K562 (cell line): ENCODE data around the gene ZBTB42. TPM values are rescaled to one million over a fixed set of nuclear protein-coding genes. Genes with fewer than 3 reads are reported as not detected.

Experiments used
- BACH1 ChIP-seq: fragments of 200-800 bp; sonication (Bioruptor generic); IDR thresholded peaks from 2 replicates; pipeline ENCODE4 v1.6.1; 2016; ENCODE audit warnings: missing genetic modification characterization, missing compliant biosample characterization
- BHLHE40 ChIP-seq: IDR thresholded peaks from 2 replicates; pipeline ENCODE4 v1.6.1; 2011; ENCODE audit warnings: low read length, improper control_type of control experiment
- CHD2 ChIP-seq: IDR thresholded peaks from 2 replicates; pipeline ENCODE4 v1.6.1; 2011; ENCODE audit warnings: low read depth, low read length
- MITF ChIP-seq: IDR thresholded peaks from 2 replicates; pipeline ENCODE4 v1.6.1; 2014; ENCODE audit warnings: antibody characterized with exemption
- NCOA4 ChIP-seq: fragments of 450-650 bp; IDR thresholded peaks from 2 replicates; pipeline ENCODE4 v1.6.1; 2018; ENCODE audit warnings: mild to moderate bottlenecking; ENCODE audit not compliant: partially characterized antibody
- NFATC3 ChIP-seq: fragments of 450-650 bp; IDR thresholded peaks from 2 replicates; pipeline ENCODE4 v1.6.1; 2017; ENCODE audit warnings: mild to moderate bottlenecking
- NFRKB ChIP-seq: fragments of 450-650 bp; IDR thresholded peaks from 2 replicates; pipeline ENCODE4 v1.6.1; 2016; ENCODE audit warnings: low read depth
- POLR2B ChIP-seq: fragments of 450-650 bp; IDR thresholded peaks from 2 replicates; pipeline ENCODE4 v1.6.1; 2018; ENCODE audit warnings: low read depth; ENCODE audit not compliant: partially characterized antibody
- PREB ChIP-seq: sonication (generic); formaldehyde crosslinking; IDR thresholded peaks from 2 replicates; pipeline ENCODE4 v1.8.1; 2023; ENCODE audit warnings: mild to moderate bottlenecking, missing genetic modification reagents
- RBFOX2 ChIP-seq: fragments of 200-400 bp; formaldehyde crosslinking; IDR thresholded peaks from 2 replicates; pipeline ENCODE4 v1.6.1; 2017; ENCODE audit warnings: low read depth, mild to moderate bottlenecking, low read length, moderate library complexity
- RREB1 ChIP-seq: fragments of 250-450 bp; sonication (Bioruptor Pico); IDR thresholded peaks from 2 replicates; pipeline ENCODE4 v1.4.0; 2020
- SNIP1 ChIP-seq: fragments of 450-650 bp; IDR thresholded peaks from 2 replicates; pipeline ENCODE4 v1.7.1; 2017; ENCODE audit warnings: low read depth, mild to moderate bottlenecking
- SP1 ChIP-seq: sonication (generic); formaldehyde crosslinking; IDR thresholded peaks from 2 replicates; pipeline ENCODE4 v1.8.1; 2022; ENCODE audit warnings: mild to moderate bottlenecking, missing genetic modification reagents
- SPI1 ChIP-seq: IDR thresholded peaks from 2 replicates; pipeline ENCODE4 v1.6.1; 2011; ENCODE audit warnings: low read depth, low read length, control low read depth, borderline replicate concordance
- TAF15 ChIP-seq: fragments of 200-400 bp; formaldehyde crosslinking; IDR thresholded peaks from 2 replicates; pipeline ENCODE4 v1.6.1; 2017; ENCODE audit warnings: mild to moderate bottlenecking, low read depth, low read length, moderate library complexity
- ZFX ChIP-seq: sonication (generic); formaldehyde crosslinking; IDR thresholded peaks from 2 replicates; pipeline ENCODE4 v1.8.0; 2022; ENCODE audit warnings: mild to moderate bottlenecking, missing genetic modification reagents, moderate library complexity
- ZKSCAN8 ChIP-seq: fragments of 200-800 bp; sonication (Bioruptor generic); IDR thresholded peaks from 2 replicates; pipeline ENCODE4 v1.6.1; 2016; ENCODE audit warnings: missing genetic modification characterization, missing compliant biosample characterization
- ZNF764 ChIP-seq: fragments of 250-450 bp; sonication (Bioruptor Pico); IDR thresholded peaks from 2 replicates; pipeline ENCODE4 v1.4.0; 2020; ENCODE audit warnings: low read depth, mild to moderate bottlenecking, moderate library complexity
- polyA plus RNA-seq, 8 experiments: library from polyadenylated mRNA; depleted of rRNA in 4 of 8; stranded (reverse) in 5 of 8; unstranded in 3 of 8; fragments of >200 nt; fragmentation: Nextera tagmentation in 2 of 8; fragmentation: Illumina TruSeq in 1 of 8; extraction: Ambion mirVana in 2 of 8; extraction: Trizol in 1 of 8; gene quantifications; 2 replicates each; pipeline versions ENCODE4 v1.2.1 to v1.2.3, GENCODE V29; 2011 to 2014; ENCODE audit warnings: inconsistent platforms in 1 of 8, missing spikeins in 1 of 8
- total RNA-seq, 7 experiments: library from RNA; depleted of rRNA in 6 of 7; stranded (reverse); fragments of >200 nt in 6 of 7; fragmentation: Illumina TruSeq in 2 of 7; extraction: Trizol in 2 of 7; gene quantifications; 2 replicates each; pipeline versions ENCODE4 v1.2.1 to v1.2.3, GENCODE V29; 2011 to 2021; ENCODE audit warnings: low replicate concordance in 1 of 7
- TF ChIP-seq, protein P1 (sequence below): sonication (generic); formaldehyde crosslinking; IDR thresholded peaks from 2 replicates; pipeline ENCODE4 v1.8.1; 2022; ENCODE audit warnings: missing genetic modification reagents

ZBTB42 gene
- total and polyA plus RNA-seq, 9 of the 15 experiments (the other 6 are each of a cell fraction or from before 2014, with no cell fraction given): 0.03 to 8.5 (median 2.4) TPM

GRCh38 chr14:104804481-104805325 lies 3.8 kb downstream of the ZBTB42 start (continued):
- no peak for TF ChIP-seq CHD2
- TF ChIP-seq ZKSCAN8 (CRISPR knock-in tag): no peak
- 0 out of 2 replicates have a peak, but pooled peaks have one; percentile 26 for TF ChIP-seq SP1 (CRISPR knock-in tag)
- no peak for TF ChIP-seq SNIP1
- TF ChIP-seq ZNF764 (CRISPR knock-in tag): no peak
- TF ChIP-seq TAF15: no peak
- TF ChIP-seq RBFOX2: no peak
- TF ChIP-seq, protein P1, sequence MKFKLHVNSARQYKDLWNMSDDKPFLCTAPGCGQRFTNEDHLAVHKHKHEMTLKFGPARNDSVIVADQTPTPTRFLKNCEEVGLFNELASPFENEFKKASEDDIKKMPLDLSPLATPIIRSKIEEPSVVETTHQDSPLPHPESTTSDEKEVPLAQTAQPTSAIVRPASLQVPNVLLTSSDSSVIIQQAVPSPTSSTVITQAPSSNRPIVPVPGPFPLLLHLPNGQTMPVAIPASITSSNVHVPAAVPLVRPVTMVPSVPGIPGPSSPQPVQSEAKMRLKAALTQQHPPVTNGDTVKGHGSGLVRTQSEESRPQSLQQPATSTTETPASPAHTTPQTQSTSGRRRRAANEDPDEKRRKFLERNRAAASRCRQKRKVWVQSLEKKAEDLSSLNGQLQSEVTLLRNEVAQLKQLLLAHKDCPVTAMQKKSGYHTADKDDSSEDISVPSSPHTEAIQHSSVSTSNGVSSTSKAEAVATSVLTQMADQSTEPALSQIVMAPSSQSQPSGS (CRISPR knock-in tag): no peak
- no peak for TF ChIP-seq RREB1
- TF ChIP-seq BACH1 (tag): no peak
- TF ChIP-seq MITF: no peak
- no peak for TF ChIP-seq POLR2B
- no peak for TF ChIP-seq PREB
- TF ChIP-seq SPI1: peak; percentile 72
- no peak for TF ChIP-seq NCOA4
- TF ChIP-seq ZFX (CRISPR knock-in tag): peak; percentile 47
- no peak for TF ChIP-seq NFRKB
- TF ChIP-seq BHLHE40: no peak
- no peak for TF ChIP-seq NFATC3
